SH-SY5Y (cell line): Measurements from ENCODE around the gene SPEF1.

Source experiments
- GATA2 ChIP-seq: IDR thresholded peaks from 2 replicates; pipeline ENCODE4 v1.6.1; 2011; ENCODE audit warnings: mild to moderate bottlenecking, low read depth, low read length
- GATA3 ChIP-seq: IDR thresholded peaks from 2 replicates; pipeline ENCODE4 v1.6.1; 2011; ENCODE audit warnings: low read depth, mild to moderate bottlenecking, low read length, moderate library complexity

- TF ChIP-seq GATA2: no peak
- TF ChIP-seq GATA3: no peak
These were observed 14.7 kb downstream of the SPEF1 start for GRCh38 chr20:3766422-3767109.
